22Rv1 (cell line): ENCODE data around the gene JUP.

Experiments used
- CTCF ChIP-seq: fragments of 450-650 bp; IDR thresholded peaks from 2 replicates; pipeline ENCODE4 v1.5.1; 2017; ENCODE audit warnings: mild to moderate bottlenecking
- ZFX ChIP-seq: fragments of 450-650 bp; IDR thresholded peaks from 2 replicates; pipeline ENCODE4 v1.6.1; 2017; ENCODE audit warnings: antibody characterized with exemption, borderline replicate concordance

DNA sequence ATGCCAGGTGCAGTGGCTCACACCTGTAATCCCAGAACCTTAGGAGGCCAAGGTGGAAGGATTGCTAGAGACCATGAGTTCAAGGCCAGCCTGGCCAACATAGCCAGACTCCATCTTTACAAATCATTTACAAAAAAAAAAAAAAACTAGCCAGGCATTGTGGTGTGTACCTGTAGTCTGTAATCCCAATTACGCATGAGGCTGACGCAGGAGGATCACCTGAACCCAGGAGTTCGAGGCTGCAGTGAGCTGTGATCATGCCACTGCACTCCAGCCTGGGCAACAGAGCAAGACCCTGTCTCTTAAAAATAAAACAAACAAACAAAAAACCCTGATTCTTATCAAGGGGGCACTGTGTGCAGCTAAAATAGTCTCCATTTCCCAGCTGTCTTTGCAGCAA, 35.2 kb downstream of the JUP start:
- TF ChIP-seq CTCF: no peak
- TF ChIP-seq ZFX: no peak
